Osteoblast (primary cell): ENCODE data around the gene OTUD6A. TPM values are rescaled to one million over a fixed set of nuclear protein-coding genes. Genes with fewer than 3 reads are reported as not detected.

Source experiments
- DNase-seq: peaks from one replicate; pipeline ENCODE4 v3.0.0; 2011; ENCODE audit warnings: low spot score, mixed read lengths; ENCODE audit not compliant: insufficient read length; ENCODE audit errors: missing footprints
- H2AFZ ChIP-seq: 2 replicates; pipeline ENCODE4 v1.6.0; 2011; ENCODE audit warnings: mild to moderate bottlenecking, low read length
- H3K27ac ChIP-seq: 2 replicates; pipeline ENCODE4 v1.5.1; 2011; ENCODE audit warnings: mild to moderate bottlenecking, low read depth, low read length, moderate library complexity
- H3K27me3 ChIP-seq: 2 replicates; pipeline ENCODE4 v1.6.0; 2012; ENCODE audit warnings: mild to moderate bottlenecking, control low read depth, inconsistent platforms, low read length, moderate library complexity; ENCODE audit not compliant: insufficient read depth
- H3K36me3 ChIP-seq: 2 replicates; pipeline ENCODE4 v1.5.1; 2011; ENCODE audit warnings: mild to moderate bottlenecking, low read length, control low read depth, moderate library complexity; ENCODE audit not compliant: insufficient read depth
- H3K4me1 ChIP-seq: 2 replicates; pipeline ENCODE4 v1.5.1; 2011; ENCODE audit warnings: mild to moderate bottlenecking, low read length, control low read depth, moderate library complexity; ENCODE audit not compliant: insufficient read depth
- H3K4me2 ChIP-seq: 2 replicates; pipeline ENCODE4 v1.6.0; 2011; ENCODE audit warnings: mild to moderate bottlenecking, low read length; ENCODE audit not compliant: insufficient read depth
- H3K4me3 ChIP-seq: fragments of 200-600 bp; sonication (generic); 3 replicates; pipeline ENCODE4 v1.5.1; 2012; ENCODE audit warnings: mild to moderate bottlenecking, low read length, inconsistent platforms; ENCODE audit not compliant: insufficient read depth
- H3K79me2 ChIP-seq: 2 replicates; pipeline ENCODE4 v1.6.0; 2012; ENCODE audit warnings: mild to moderate bottlenecking, low read length, control low read depth, inconsistent platforms; ENCODE audit not compliant: insufficient read depth
- H3K9me3 ChIP-seq: 2 replicates; pipeline ENCODE4 v1.5.1; 2011; ENCODE audit warnings: low read depth, low read length, control low read depth
- H4K20me1 ChIP-seq: 2 replicates; pipeline ENCODE4 v1.6.0; 2012; ENCODE audit warnings: mild to moderate bottlenecking, low read length, control low read depth; ENCODE audit not compliant: insufficient read depth
- CTCF ChIP-seq: IDR thresholded peaks from 2 replicates; pipeline ENCODE4 v1.5.1; 2011; ENCODE audit warnings: mild to moderate bottlenecking, low read depth, low read length, moderate library complexity; ENCODE audit errors: extremely low read depth
- total RNA-seq: library from RNA; depleted of rRNA; stranded (reverse); fragments of >200 nt; gene quantifications from 2 replicates; pipeline ENCODE4 v1.2.3, GENCODE V29; 2012

Gene OTUD6A
- total RNA-seq, 1 donor: not detected

GRCh38 chrX:70043685-70044084 lies 18.6 kb upstream of the OTUD6A start:
- Histone ChIP-seq H3K27me3 (no peaks in the 10 kb centered on the region), H3K4me1 (no peaks in the 10 kb centered on the region), H4K20me1 (no peaks in the 10 kb centered on the region), H3K4me3 (no peak overlapping the region), H3K9me3 (no peaks in the 10 kb centered on the region), H3K79me2 (no peaks in the 10 kb centered on the region), H2AFZ (no peak overlapping the region), H3K27ac (no peak overlapping the region), H3K4me2 (no peak overlapping the region), H3K36me3 (no peaks in the 10 kb centered on the region)
- no peak for DNase-seq
- TF ChIP-seq CTCF: no peak

- Histone ChIP-seq H3K36me3 (no peaks in the 10 kb centered on the region), H4K20me1 (no peaks in the 10 kb centered on the region), H3K9me3 (no peaks in the 10 kb centered on the region), H2AFZ (no peak overlapping the region), H3K4me3 (no peak overlapping the region), H3K4me2 (no peak overlapping the region), H3K27ac (no peak overlapping the region), H3K79me2 (no peaks in the 10 kb centered on the region), H3K4me1 (no peaks in the 10 kb centered on the region), H3K27me3 (no peaks in the 10 kb centered on the region)
- DNase-seq: no peak
- no peak for TF ChIP-seq CTCF
Observed at GRCh38 chrX:70044541-70045245, 17.6 kb upstream of the OTUD6A start.

- Histone ChIP-seq H3K36me3 (no peaks in the 10 kb centered on the region), H3K27me3 (no peaks in the 10 kb centered on the region), H3K79me2 (no peaks in the 10 kb centered on the region), H3K4me2 (no peak overlapping the region), H3K9me3 (no peaks in the 10 kb centered on the region), H3K4me1 (no peaks in the 10 kb centered on the region), H4K20me1 (no peaks in the 10 kb centered on the region), H3K4me3 (no peak overlapping the region), H2AFZ (peak overlapping the region; percentile 8), H3K27ac (no peak overlapping the region)
- TF ChIP-seq CTCF: no peak
- no peak for DNase-seq
Observed at GRCh38 chrX:70046978-70047377, 15.3 kb upstream of the OTUD6A start.

DNA sequence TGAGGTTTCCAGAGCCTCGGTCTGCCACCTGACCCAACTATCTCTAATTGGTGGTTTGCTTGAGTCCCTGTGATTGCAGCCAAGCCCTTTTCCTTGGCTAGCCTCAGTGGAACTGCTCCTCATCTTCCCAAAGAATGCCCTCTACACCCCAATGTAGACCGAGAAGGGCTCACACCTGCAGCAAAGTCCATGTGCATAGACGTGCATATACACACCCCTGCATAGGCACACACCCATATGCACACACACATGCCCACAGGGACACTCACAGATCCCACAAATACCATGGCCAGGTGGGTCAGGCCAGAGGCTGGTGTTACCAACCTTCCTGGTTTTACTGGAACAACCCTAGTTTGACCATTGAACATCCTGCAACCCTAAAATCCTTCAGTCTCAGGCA lies 12.9 kb upstream of the OTUD6A start:
- Histone ChIP-seq H3K4me2 (no peak overlapping the region), H2AFZ (no peak overlapping the region), H3K4me1 (no peaks in the 10 kb centered on the region), H3K9me3 (no peaks in the 10 kb centered on the region), H3K4me3 (no peak overlapping the region), H3K27ac (no peak overlapping the region), H3K27me3 (peaks cover 1% of the 10 kb centered on the region), H4K20me1 (no peaks in the 10 kb centered on the region), H3K36me3 (no peaks in the 10 kb centered on the region), H3K79me2 (no peaks in the 10 kb centered on the region)
- TF ChIP-seq CTCF: no peak
- no peak for DNase-seq
